Measurements from ENCODE around the gene PLA2G2C.

The PLA2G2C gene

GRCh38 chr1:20183035-20183434 is 3.3 kb downstream of the PLA2G2C start:
- peak; percentile 82 for DNase-seq

GRCh38 chr1:20182415-20182814 is 3.9 kb downstream of the PLA2G2C start:
- peak; percentile 46 for DNase-seq

GRCh38 chr1:20180844-20181207 is 5.5 kb downstream of the PLA2G2C start:
- no peak for DNase-seq

- no peak for DNase-seq
Observed at GRCh38 chr1:20180129-20180843, 6.0 kb downstream of the PLA2G2C start.

GRCh38 chr1:20179371-20180128 is 6.8 kb downstream of the PLA2G2C start:
- no peak for DNase-seq

- DNase-seq = no peak
Observed at GRCh38 chr1:20178634-20179370, 7.5 kb downstream of the PLA2G2C start.

GRCh38 chr1:20174937-20175666 is 11.2 kb downstream of the PLA2G2C start:
- no peak for DNase-seq

- peak; percentile 62 for DNase-seq
Observed at GRCh38 chr1:20172033-20172590, 14.2 kb downstream of the PLA2G2C start.

- no peak for DNase-seq
Observed at GRCh38 chr1:20169932-20170331, 16.4 kb downstream of the PLA2G2C start.

- DNase-seq = peak; percentile 17
Observed at GRCh38 chr1:20168564-20169491, 17.5 kb downstream of the PLA2G2C start.

GRCh38 chr1:20167126-20167525 is 19.2 kb downstream of the PLA2G2C start:
- DNase-seq = no peak

GRCh38 chr1:20166051-20166450 is 20.3 kb downstream of the PLA2G2C start:
- DNase-seq = no peak

GRCh38 chr1:20165522-20165951 is 20.8 kb downstream of the PLA2G2C start:
- DNase-seq = peak; percentile 55

GRCh38 chr1:20164694-20165202 is 21.6 kb downstream of the PLA2G2C start:
- no peak for DNase-seq

- DNase-seq = peak; percentile 50
Observed at GRCh38 chr1:20160034-20160433, 26.3 kb downstream of the PLA2G2C start.

GRCh38 chr1:20158358-20159070 is 27.8 kb downstream of the PLA2G2C start:
- peak; percentile 82 for DNase-seq

- no peak for DNase-seq
Observed at GRCh38 chr1:20154301-20154831, 32.0 kb downstream of the PLA2G2C start.

GRCh38 chr1:20153000-20153418 is 33.3 kb downstream of the PLA2G2C start:
- DNase-seq = peak; percentile 20

GRCh38 chr1:20152599-20152930 is 33.8 kb downstream of the PLA2G2C start:
- DNase-seq = no peak

GRCh38 chr1:20151906-20152598 is 34.3 kb downstream of the PLA2G2C start:
- DNase-seq = peak; percentile 95
